B cell (primary cell): ENCODE measurements around the gene NTHL1. TPM values are rescaled to one million over a fixed set of nuclear protein-coding genes. Genes with fewer than 3 reads are reported as not detected.

Experiments
- ATAC-seq: fragments of 200-7000 bp; cut with Tn5 transposase; one replicate; pipeline ENCODE4 v1.10.0; 2021; ENCODE audit warnings: low read depth, mild to moderate bottlenecking, moderate number of reproducible peaks, moderate library complexity
- CTCF ChIA-PET: fragments of 350-600 bp; sonication (Branson Sonifier 250); formaldehyde crosslinking; loops from one replicate; lab custom pipeline; 2021; ENCODE audit warnings: antibody characterized with exemption, inconsistent platforms; lab: Charles Lee
- POLR2A ChIA-PET: fragments of 350-600 bp; sonication (Branson Sonifier 250); formaldehyde crosslinking; loops from one replicate; lab custom pipeline; 2021; ENCODE audit warnings: antibody characterized with exemption; lab: Charles Lee
- DNase-seq: peaks from one replicate; pipeline ENCODE4 v3.0.0; 2013
- H2AFZ ChIP-seq: 2 replicates; pipeline ENCODE4 v1.6.1; 2012; ENCODE audit warnings: mild to moderate bottlenecking, low read depth, low read length; ENCODE audit not compliant: insufficient read depth, poor library complexity, severe bottlenecking
- H3K27ac ChIP-seq, 2 donors: 1 replicate in 1 of 2; 2 replicates in 1 of 2; pipeline ENCODE4 v1.5.1; 2012 to 2013; ENCODE audit warnings: low read length in 2 of 2, mild to moderate bottlenecking in 2 of 2, moderate library complexity in 1 of 2
- H3K27me3 ChIP-seq, 4 experiments: fragments of 200-600 bp in 1 of 4; sonication (generic) in 1 of 4; replicated peaks in 1 of 4; 1 replicate in 2 of 4; 2 replicates in 2 of 4; pipeline versions ENCODE4 v1.6.1 to v1.7.0; 2013 to 2016; ENCODE audit warnings: low read length in 3 of 4, mild to moderate bottlenecking in 2 of 4, mixed read lengths in 1 of 4, moderate library complexity in 1 of 4; ENCODE audit not compliant: insufficient read depth in 4 of 4, control insufficient read depth in 3 of 4; ENCODE audit errors: control extremely low read depth in 1 of 4
- H3K36me3 ChIP-seq, 2 experiments: replicated peaks in 1 of 2; 1 replicate in 1 of 2; 2 replicates in 1 of 2; pipeline versions ENCODE4 v1.6.1 to v1.7.1; 2013; ENCODE audit warnings: low read length in 1 of 2; ENCODE audit not compliant: insufficient read depth in 2 of 2, control insufficient read depth in 1 of 2; ENCODE audit errors: control extremely low read depth in 1 of 2, extremely low read depth in 1 of 2
- H3K4me1 ChIP-seq, 2 donors: fragments of 200-600 bp in 1 of 2; sonication (generic) in 1 of 2; 1 replicate in 1 of 2; 2 replicates in 1 of 2; pipeline versions ENCODE4 v1.5.1 to v1.6.1; 2013 to 2017; ENCODE audit warnings: low read length in 2 of 2; ENCODE audit not compliant: control insufficient read depth in 2 of 2, insufficient read depth in 2 of 2
- H3K4me2 ChIP-seq: replicated peaks from 2 replicates; pipeline ENCODE3; 2012; ENCODE audit warnings: mild to moderate bottlenecking, low read depth, low read length; ENCODE audit not compliant: poor library complexity, severe bottlenecking
- H3K4me3 ChIP-seq, 5 experiments: fragments of 200-600 bp in 1 of 5; sonication (generic) in 1 of 5; 1 replicate in 3 of 5; 2 replicates in 2 of 5; pipeline versions ENCODE4 v1.5.1 to v1.7.0; 2011 to 2016; ENCODE audit warnings: low read length in 4 of 5, mild to moderate bottlenecking in 4 of 5, low read depth in 2 of 5, control low read depth in 1 of 5, moderate library complexity in 1 of 5; ENCODE audit not compliant: insufficient read depth in 1 of 5; ENCODE audit errors: control extremely low read depth in 1 of 5, extremely low read depth in 1 of 5
- H3K79me2 ChIP-seq: fragments of 200-600 bp; sonication (generic); one replicate; pipeline ENCODE4 v1.6.0; 2016; ENCODE audit warnings: low read length; ENCODE audit not compliant: control insufficient read depth, insufficient read depth
- H3K9ac ChIP-seq: fragments of 200-600 bp; sonication (generic); 2 replicates; pipeline ENCODE4 v1.6.1; 2017; ENCODE audit warnings: mild to moderate bottlenecking, low read length, moderate library complexity
- H3K9me3 ChIP-seq, 3 donors: one replicate each; pipeline versions ENCODE4 v1.6.1 to v1.7.1; 2013; ENCODE audit warnings: low read length in 2 of 3; ENCODE audit not compliant: control insufficient read depth in 2 of 3, insufficient read depth in 1 of 3; ENCODE audit errors: control extremely low read depth in 1 of 3
- H4K20me1 ChIP-seq: 2 replicates; pipeline ENCODE4 v1.6.0; 2012; ENCODE audit warnings: mild to moderate bottlenecking, low read length; ENCODE audit not compliant: insufficient read depth, control insufficient read depth, poor library complexity, severe bottlenecking
- H3K27ac Mint-ChIP-seq: one replicate; pipeline ENCODE4 v1.8.0; 2021; ENCODE audit warnings: mixed read lengths
- H3K27me3 Mint-ChIP-seq: one replicate; pipeline ENCODE4 v1.8.0; 2021; ENCODE audit warnings: mixed read lengths
- H3K4me1 Mint-ChIP-seq: one replicate; pipeline ENCODE4 v1.8.0; 2021; ENCODE audit warnings: mixed read lengths
- H3K4me3 Mint-ChIP-seq: one replicate; pipeline ENCODE4 v1.8.0; 2021; ENCODE audit warnings: mixed read lengths
- H3K9me3 Mint-ChIP-seq: one replicate; pipeline ENCODE4 v1.8.0; 2022; ENCODE audit warnings: mixed read lengths; ENCODE audit not compliant: insufficient read depth
- CTCF ChIP-seq: fragments of 200-600 bp; IDR thresholded peaks from one replicate; pipeline ENCODE4 v1.8.0; 2022; ENCODE audit warnings: antibody characterized with exemption, mild to moderate bottlenecking
- EZH2 ChIP-seq: IDR thresholded peaks from 2 replicates; pipeline ENCODE4 v1.6.1; 2012; ENCODE audit warnings: borderline replicate concordance, low read depth, mild to moderate bottlenecking, moderate library complexity, low read length; ENCODE audit not compliant: insufficient read depth, poor library complexity, severe bottlenecking
- WGBS: methylation state at CpG from one replicate; pipeline ENCODE4 v1.1.5; 2013; ENCODE audit warnings: missing lambda C conversion rate; ENCODE audit not compliant: insufficient coverage; 5-methylcytosine and 5-hydroxymethylcytosine counted together
- intact Hi-C: fragments of 100-400 bp; cut with micrococcal nuclease; formaldehyde crosslinking; loops from one replicate; pipeline ENCODE4 v1.10.0; 2022
- polyA plus RNA-seq: library from polyadenylated mRNA; depleted of rRNA; stranded (reverse); fragments of >200 nt; gene quantifications from 2 replicates; pipeline ENCODE4 v1.2.3, GENCODE V29; 2012
- total RNA-seq, 2 donors: library from RNA; stranded (reverse); fragments of 120-200 nt in 1 of 2; gene quantifications; 1 replicate in 1 of 2; 2 replicates in 1 of 2; pipeline versions ENCODE4 v1.2.3 to v1.2.4, GENCODE V29; 2013 to 2022

Gene NTHL1
- total and polyA plus RNA-seq, 2 donors (not counting 1 experiment from before 2014, with no cell fraction given): 17.5 to 27.6 TPM

GRCh38 chr16:2070576-2071453, 23.2 kb upstream of the NTHL1 start:
- TF ChIP-seq EZH2: no peak
- TF ChIP-seq CTCF: no peak
- Mint-ChIP-seq H3K4me3 (no peak overlapping the region), H3K27ac (no peak overlapping the region), H3K27me3 (no peaks in the 10 kb centered on the region), H3K4me1 (no peaks in the 10 kb centered on the region), H3K9me3 (no peaks in the 10 kb centered on the region)
- Histone ChIP-seq H3K4me1 (no peaks in the 10 kb centered on the region), H3K27me3 (no peaks in the 10 kb centered on the region), H3K36me3 (peaks cover 0 to 55% of the 10 kb centered on the region in 2 experiments), H4K20me1 (no peaks in the 10 kb centered on the region), H3K27ac (no peak overlapping the region), H3K4me3 (no peak overlapping the region), H3K4me2 (no peak overlapping the region), H3K9me3 (peaks cover 0 to 5% (median 0%) of the 10 kb centered on the region in 3 donors), H3K9ac (no peak overlapping the region), H3K79me2 (no peaks in the 10 kb centered on the region), H2AFZ (no peak overlapping the region)
- DNase-seq: no peak
- intact Hi-C loops: no loop called here
- POLR2A ChIA-PET: no interaction called here
- CTCF ChIA-PET: no interaction called here
- WGBS: 96% methylated on average over 26 of the region's 29 CpGs
- no peak for ATAC-seq

GRCh38 chr16:2066139-2066538, 18.5 kb upstream of the NTHL1 start:
- ChIA-PET CTCF (no interaction called here), POLR2A (no interaction called here)
- H3K27ac ChIP-seq: no peak overlapping the region
- no peak overlapping the region for H3K9ac ChIP-seq
- Mint-ChIP-seq H3K9me3 (no peaks in the 10 kb centered on the region), H3K4me3 (no peak overlapping the region), H3K4me1 (no peaks in the 10 kb centered on the region), H3K27me3 (no peaks in the 10 kb centered on the region), H3K27ac (no peak overlapping the region)
- H3K79me2 ChIP-seq: no peaks in the 10 kb centered on the region
- H3K9me3 ChIP-seq: peaks cover 0 to 5% (median 0%) of the 10 kb centered on the region in 3 donors
- no peak overlapping the region for H2AFZ ChIP-seq
- H3K27me3 ChIP-seq: no peaks in the 10 kb centered on the region
- no peak overlapping the region for H3K4me3 ChIP-seq
- ATAC-seq (no peak), DNase-seq (no peak)
- TF ChIP-seq CTCF: no peak
- TF ChIP-seq EZH2: no peak
- no peak overlapping the region for H3K4me2 ChIP-seq
- no peaks in the 10 kb centered on the region for H4K20me1 ChIP-seq
- intact Hi-C loops: no loop called here
- peaks cover 0 to 45% of the 10 kb centered on the region in 2 experiments for H3K36me3 ChIP-seq
- H3K4me1 ChIP-seq: no peaks in the 10 kb centered on the region
- 96% methylated on average over 11 of the region's 11 CpGs for WGBS
